Activated naive CD8-positive, alpha-beta T cell treated with anti-CD3 and anti-CD28 coated beads for 36 hours (primary cell): ENCODE measurements around the gene CCNY. TPM values are rescaled to one million over a fixed set of nuclear protein-coding genes. Genes with fewer than 3 reads are reported as not detected.
"Not testable (repeated sequence)": the region's sequence is repeated elsewhere in the genome, so short reads cannot be mapped to it uniquely, and the experiment has no call there.

Experiments used
- DNase-seq: peaks from one replicate; pipeline ENCODE4 v3.0.0; 2021
- H3K27ac Mint-ChIP-seq: one replicate; pipeline ENCODE4 v1.8.0; 2022; ENCODE audit warnings: mild to moderate bottlenecking, moderate library complexity, mixed read lengths
- H3K27me3 Mint-ChIP-seq: one replicate; pipeline ENCODE4 v1.8.0; 2022; ENCODE audit warnings: mild to moderate bottlenecking, mixed read lengths
- H3K36me3 Mint-ChIP-seq: one replicate; pipeline ENCODE4 v1.8.0; 2021; ENCODE audit warnings: mild to moderate bottlenecking, mixed read lengths
- H3K4me1 Mint-ChIP-seq: one replicate; pipeline ENCODE4 v1.8.0; 2021; ENCODE audit warnings: mixed read lengths
- H3K4me3 Mint-ChIP-seq: one replicate; pipeline ENCODE4 v1.8.0; 2022; ENCODE audit warnings: mild to moderate bottlenecking, moderate library complexity, mixed read lengths
- H3K9me3 Mint-ChIP-seq: one replicate; pipeline ENCODE4 v1.8.0; 2022; ENCODE audit warnings: mixed read lengths
- total RNA-seq, 2 experiments: library from RNA; stranded (reverse); gene quantifications; one replicate each; pipeline ENCODE4 v1.2.3, GENCODE V29; 2021

CCNY gene
- total RNA-seq, 2 experiments from 2014 or later, result 52.1 to 55.2 TPM

DNA sequence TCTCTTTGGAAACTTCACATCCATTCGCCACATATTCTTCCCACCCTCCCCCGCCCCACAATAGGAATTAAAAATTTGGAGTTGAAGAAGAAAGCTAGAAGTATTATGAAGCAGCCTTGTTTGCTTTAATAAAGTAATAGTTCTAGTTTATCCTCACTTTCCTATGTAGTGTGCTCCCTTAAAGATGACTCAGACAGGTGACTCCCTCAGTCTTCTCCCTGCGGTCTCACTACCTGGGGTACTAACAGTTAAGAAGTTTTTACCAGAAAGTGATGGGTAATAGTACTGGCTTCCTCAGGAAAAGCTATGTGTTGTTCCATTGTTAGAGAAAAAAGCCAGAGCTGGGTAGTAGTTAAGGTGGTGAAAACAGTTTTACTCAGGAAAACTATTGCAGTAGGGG is 58.6 kb downstream of the CCNY start:
- H3K27me3 Mint-ChIP-seq, result no peaks in the 10 kb centered on the region
- peaks cover 53% of the 10 kb centered on the region for H3K4me1 Mint-ChIP-seq
- no peak for DNase-seq
- no peak overlapping the region for H3K27ac Mint-ChIP-seq
- no peak overlapping the region for H3K4me3 Mint-ChIP-seq
- peaks cover 11% of the 10 kb centered on the region for H3K9me3 Mint-ChIP-seq
- peaks cover 14% of the 10 kb centered on the region for H3K36me3 Mint-ChIP-seq

DNA sequence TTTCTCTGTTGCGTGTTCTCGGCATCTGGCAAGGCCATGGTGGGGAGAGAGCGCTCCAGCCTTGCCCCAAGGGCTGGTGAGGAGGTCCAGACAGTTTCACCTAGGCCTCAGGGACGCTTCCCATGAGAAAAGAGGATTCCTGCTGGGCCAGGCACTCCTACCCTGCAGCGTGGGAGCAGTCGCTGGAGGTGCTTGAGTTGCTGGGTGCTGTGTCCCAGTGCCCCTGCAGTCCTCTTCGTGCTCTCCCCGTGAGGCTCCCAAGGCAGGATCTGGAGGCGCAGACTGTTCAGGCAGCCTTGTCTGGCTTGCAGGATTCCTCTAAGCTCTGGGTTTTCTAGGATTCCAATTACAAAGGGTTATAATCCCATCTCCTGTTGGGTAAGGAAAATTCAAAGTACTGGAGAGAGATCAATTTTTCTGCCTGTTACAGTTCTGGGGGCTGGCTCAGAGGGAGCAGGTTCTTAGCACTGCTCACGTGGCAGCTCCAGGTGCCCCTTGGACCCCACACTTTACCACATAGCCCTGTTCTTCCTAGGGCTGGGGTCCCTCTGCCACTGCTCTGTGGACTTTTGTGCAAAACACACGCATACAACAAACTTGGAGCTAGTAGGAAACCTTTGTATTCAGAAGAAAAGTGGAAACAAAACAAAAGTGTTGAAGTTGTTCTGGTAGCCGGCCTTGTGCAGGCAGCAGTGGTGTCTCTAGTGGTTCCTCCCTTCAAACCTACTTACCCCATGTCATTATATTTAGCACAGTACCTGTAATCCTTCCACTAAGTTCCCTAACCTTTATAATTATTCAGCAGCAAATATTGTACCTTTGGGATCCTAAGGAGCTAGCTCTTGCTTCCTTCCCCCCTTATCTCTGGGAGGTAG is 60.5 kb downstream of the CCNY start:
- peaks cover 47% of the 10 kb centered on the region for H3K4me1 Mint-ChIP-seq
- no peaks in the 10 kb centered on the region for H3K36me3 Mint-ChIP-seq
- no peak overlapping the region for H3K27ac Mint-ChIP-seq
- no peak overlapping the region for H3K4me3 Mint-ChIP-seq
- no peaks in the 10 kb centered on the region for H3K9me3 Mint-ChIP-seq
- no peaks in the 10 kb centered on the region for H3K27me3 Mint-ChIP-seq
- no peak for DNase-seq

DNA sequence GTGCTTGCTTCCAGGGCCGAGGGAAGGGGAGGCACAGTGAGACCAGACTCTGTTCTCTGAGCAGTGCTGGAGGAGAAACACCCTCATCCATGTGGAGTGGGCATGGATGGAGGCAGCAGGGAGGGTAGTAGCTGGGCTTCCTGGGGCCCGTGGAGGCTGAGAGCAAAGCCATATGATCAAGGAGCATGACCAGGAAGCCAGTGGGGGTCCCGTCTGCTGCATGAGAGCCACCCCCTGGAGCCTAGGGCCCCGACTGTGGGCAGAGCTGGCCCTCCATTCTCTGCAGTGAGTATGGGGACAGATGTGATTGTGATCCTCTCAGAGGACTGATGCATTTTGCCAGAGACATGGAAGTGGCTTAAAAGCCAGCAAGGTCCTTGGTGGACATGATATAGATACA is 61.6 kb downstream of the CCNY start:
- no peaks in the 10 kb centered on the region for H3K9me3 Mint-ChIP-seq
- H3K4me1 Mint-ChIP-seq, result peaks cover 41% of the 10 kb centered on the region
- no peaks in the 10 kb centered on the region for H3K36me3 Mint-ChIP-seq
- DNase-seq, result no peak
- no peak overlapping the region for H3K27ac Mint-ChIP-seq
- no peak overlapping the region for H3K4me3 Mint-ChIP-seq
- no peaks in the 10 kb centered on the region for H3K27me3 Mint-ChIP-seq

DNA sequence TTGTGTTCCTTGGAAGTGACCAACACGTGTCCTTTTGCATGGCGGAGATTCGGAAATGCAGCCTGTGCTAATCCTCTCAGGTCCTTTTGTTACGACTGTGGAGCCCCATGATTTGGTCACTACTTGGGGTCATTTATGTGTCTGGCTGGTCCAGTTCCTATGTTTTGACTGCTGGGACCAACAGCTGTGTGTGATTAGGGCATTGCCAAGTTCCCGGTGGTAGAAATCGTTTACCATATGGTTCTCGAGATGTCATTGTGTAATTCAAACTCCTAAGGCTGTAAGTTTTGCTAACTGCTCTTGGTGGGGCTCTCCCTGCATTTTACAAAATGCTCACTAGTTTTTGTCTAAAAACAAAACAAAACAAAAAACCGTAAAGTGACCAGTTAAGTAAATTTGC is 62.0 kb downstream of the CCNY start:
- Mint-ChIP-seq H3K36me3 (no peaks in the 10 kb centered on the region), H3K27ac (no peak overlapping the region), H3K4me1 (peaks cover 39% of the 10 kb centered on the region), H3K4me3 (no peak overlapping the region), H3K27me3 (no peaks in the 10 kb centered on the region), H3K9me3 (no peaks in the 10 kb centered on the region)
- no peak for DNase-seq

DNA sequence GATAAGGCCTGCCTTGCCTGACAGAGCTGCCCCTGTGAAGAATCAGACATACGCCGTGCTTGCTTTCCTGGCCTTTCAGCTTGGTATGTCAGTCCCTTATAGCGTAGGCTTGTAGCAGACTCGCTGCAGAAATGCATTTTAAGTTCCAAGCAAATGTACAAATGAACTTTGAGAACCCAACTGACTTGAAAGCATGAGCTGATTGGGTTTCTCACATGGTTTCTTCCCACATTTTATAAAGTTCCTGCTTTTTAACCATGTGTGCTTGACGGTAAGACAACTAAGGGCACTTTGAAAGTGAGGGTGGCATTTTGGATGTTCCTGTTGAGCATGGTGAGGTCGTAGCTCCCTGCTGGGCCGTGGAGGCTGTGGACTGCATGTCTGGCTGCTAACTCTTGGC is 62.6 kb downstream of the CCNY start:
- no peak for DNase-seq
- no peak overlapping the region for H3K27ac Mint-ChIP-seq
- peaks cover 39% of the 10 kb centered on the region for H3K4me1 Mint-ChIP-seq
- H3K4me3 Mint-ChIP-seq, result no peak overlapping the region
- no peaks in the 10 kb centered on the region for H3K36me3 Mint-ChIP-seq
- no peaks in the 10 kb centered on the region for H3K9me3 Mint-ChIP-seq
- no peaks in the 10 kb centered on the region for H3K27me3 Mint-ChIP-seq

DNA sequence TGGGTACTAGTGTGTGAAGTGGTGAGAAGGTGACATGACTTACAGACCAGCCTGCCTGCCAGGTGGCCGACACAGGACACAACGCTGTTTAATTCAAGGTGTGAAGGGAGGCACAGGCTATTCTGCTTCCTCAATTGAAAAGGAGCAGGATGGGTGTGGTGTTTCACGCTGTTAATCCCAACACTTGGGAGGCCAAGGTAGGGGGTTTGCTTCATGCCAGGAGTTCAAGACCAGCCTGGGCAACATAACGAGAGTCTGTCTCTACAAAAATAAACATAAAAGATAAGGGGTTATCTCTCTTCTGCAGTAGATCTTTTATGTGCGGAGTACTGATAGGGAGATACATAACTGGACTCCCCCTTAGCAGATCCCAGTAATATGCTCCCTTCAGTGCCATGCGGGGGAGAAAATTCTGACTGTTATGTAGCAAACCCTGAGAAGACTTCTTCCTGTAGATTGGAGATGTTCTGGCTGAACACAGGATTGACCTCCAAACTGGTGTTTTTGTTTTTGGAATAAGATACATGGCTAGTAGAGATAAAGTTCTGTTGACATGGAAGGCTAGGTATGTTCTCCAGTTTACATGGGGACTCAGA is 63.2 kb downstream of the CCNY start:
- no peak overlapping the region for H3K4me3 Mint-ChIP-seq
- no peaks in the 10 kb centered on the region for H3K9me3 Mint-ChIP-seq
- no peaks in the 10 kb centered on the region for H3K27me3 Mint-ChIP-seq
- H3K36me3 Mint-ChIP-seq, result no peaks in the 10 kb centered on the region
- no peak overlapping the region for H3K27ac Mint-ChIP-seq
- no peak for DNase-seq
- peaks cover 34% of the 10 kb centered on the region for H3K4me1 Mint-ChIP-seq

DNA sequence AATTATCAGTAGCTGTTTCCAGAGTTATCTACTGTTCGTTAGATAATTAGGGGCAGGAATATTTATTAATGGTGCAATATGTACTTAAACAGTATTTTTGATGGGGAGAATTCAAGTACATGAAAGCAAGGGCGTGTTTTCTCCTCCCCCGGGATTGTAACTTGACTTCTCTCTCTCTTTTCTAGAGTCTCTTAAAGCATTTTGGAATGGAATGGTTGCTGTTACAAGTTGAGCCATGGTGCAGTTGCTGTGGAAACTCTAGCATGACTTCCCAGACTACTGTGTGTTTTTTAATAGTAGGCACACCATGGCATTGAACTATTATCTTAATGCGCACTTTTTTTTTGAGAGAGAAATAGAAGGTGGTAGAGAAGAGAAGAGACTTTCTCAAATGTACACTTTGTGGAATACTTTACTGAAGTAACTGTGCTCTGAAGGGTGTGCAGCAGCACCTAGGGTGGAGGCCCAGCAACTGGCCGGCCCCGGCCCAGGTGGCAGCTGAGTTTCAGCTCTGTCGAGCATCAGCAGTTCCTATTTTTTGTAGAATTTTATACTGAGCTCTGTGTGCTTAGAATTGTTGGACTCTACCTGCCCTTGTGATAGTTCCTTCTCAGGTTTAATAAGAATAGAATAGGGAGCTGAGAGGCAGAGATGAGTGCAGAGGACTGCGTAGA is 64.4 kb downstream of the CCNY start:
- Mint-ChIP-seq H3K9me3 (no peaks in the 10 kb centered on the region), H3K36me3 (no peaks in the 10 kb centered on the region), H3K27me3 (no peaks in the 10 kb centered on the region), H3K4me3 (no peak overlapping the region), H3K4me1 (peaks cover 23% of the 10 kb centered on the region), H3K27ac (no peak overlapping the region)
- DNase-seq, result no peak

DNA sequence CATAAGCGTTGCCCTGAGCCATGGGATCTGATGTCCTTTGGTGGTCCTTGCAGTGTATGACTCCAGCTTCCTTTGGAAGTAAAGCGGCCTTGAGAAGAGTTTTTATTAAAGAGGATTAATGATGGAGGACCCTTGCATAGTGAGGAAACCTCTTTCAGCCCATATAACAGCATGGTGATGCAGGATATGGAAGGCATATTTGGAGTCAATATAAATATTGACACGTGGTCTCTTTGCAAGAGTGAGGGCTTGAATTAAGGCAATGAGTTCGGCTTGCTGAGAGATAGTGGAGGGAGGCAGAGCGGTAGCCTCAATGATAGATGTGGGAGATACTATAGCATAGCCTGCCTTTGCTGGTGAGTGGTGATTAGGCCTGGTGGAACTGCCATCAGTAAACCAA is 67.2 kb downstream of the CCNY start:
- not testable (repeated sequence) for H3K27me3 Mint-ChIP-seq, H3K4me3 Mint-ChIP-seq, H3K36me3 Mint-ChIP-seq, DNase-seq, H3K9me3 Mint-ChIP-seq, H3K27ac Mint-ChIP-seq
- peaks cover 23% of the 10 kb centered on the region for H3K4me1 Mint-ChIP-seq

DNA sequence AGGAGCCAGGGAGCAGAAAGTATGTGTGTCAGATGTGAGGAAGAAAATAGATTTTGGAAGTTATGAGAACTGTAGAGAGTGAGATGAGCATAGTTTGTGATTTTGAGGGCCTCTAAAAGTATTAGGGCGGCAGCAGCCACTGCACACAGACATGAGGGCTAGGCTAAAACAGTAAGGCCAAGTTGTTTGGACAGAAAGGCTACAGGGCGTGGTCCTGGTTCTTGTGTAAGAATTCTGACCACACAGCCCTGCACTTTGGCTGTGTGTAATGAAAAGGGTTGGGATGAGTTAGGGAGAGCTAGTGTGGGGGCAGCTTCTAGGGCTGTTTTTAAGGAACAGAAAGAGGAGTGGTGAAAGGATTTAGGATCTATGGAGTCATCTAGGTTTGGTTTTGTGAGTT is 67.8 kb downstream of the CCNY start:
- DNase-seq, H3K9me3 Mint-ChIP-seq, H3K27me3 Mint-ChIP-seq, H3K36me3 Mint-ChIP-seq, H3K4me3 Mint-ChIP-seq, H3K27ac Mint-ChIP-seq: not testable (repeated sequence)
- H3K4me1 Mint-ChIP-seq, result peaks cover 23% of the 10 kb centered on the region

DNA sequence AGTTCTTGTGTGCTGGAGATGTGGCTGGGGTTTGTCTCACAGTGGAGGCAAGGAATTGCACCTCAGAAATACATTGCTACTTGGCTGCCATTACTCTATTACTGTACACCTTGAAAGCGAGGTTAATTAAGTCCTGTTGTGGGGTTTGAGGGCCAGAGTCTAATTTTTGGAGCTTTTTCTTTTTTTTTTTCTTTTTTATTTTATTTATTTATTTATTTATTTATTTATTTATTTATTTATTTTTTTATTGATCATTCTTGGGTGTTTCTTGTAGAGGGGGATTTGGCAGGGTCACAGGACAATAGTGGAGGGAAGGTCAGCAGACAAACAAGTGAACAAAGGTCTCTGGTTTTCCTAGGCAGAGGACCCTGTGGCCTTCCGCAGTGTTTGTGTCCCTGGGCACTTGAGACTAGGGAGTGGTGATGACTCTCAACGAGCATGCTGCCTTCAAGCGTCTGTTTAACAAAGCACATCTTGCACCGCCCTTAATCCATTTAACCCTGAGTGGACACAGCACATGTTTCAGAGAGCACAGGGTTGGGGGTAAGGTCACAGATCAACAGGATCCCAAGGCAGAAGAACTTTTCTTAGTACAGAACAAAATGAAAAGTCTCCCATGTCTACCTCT is 69.8 kb downstream of the CCNY start:
- peaks cover 33% of the 10 kb centered on the region for H3K4me1 Mint-ChIP-seq
- not testable (repeated sequence) for H3K4me3 Mint-ChIP-seq, DNase-seq, H3K27me3 Mint-ChIP-seq, H3K27ac Mint-ChIP-seq, H3K36me3 Mint-ChIP-seq, H3K9me3 Mint-ChIP-seq

DNA sequence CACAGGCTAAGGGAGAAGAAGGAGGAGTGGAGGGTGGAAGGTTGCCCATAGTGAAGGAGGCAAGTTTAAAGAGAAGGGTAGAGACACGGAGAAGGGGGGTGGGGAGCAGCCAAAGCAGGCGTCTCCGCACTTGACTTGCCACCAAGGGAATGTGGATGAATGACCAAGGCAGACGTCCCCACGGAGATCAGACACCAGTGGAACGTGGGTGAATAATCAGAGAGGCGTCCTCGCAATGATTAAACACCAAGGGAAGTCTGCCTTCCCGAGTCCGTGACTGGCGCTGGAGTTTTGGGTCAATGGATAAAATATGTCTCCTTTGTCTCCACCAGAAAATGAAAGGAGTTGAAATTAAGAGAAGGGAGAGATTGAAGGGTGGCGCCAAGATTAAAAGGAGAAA is 71.4 kb downstream of the CCNY start:
- not testable (repeated sequence) for H3K9me3 Mint-ChIP-seq, H3K36me3 Mint-ChIP-seq, H3K4me3 Mint-ChIP-seq, DNase-seq, H3K27ac Mint-ChIP-seq, H3K27me3 Mint-ChIP-seq
- H3K4me1 Mint-ChIP-seq, result peaks cover 33% of the 10 kb centered on the region

DNA sequence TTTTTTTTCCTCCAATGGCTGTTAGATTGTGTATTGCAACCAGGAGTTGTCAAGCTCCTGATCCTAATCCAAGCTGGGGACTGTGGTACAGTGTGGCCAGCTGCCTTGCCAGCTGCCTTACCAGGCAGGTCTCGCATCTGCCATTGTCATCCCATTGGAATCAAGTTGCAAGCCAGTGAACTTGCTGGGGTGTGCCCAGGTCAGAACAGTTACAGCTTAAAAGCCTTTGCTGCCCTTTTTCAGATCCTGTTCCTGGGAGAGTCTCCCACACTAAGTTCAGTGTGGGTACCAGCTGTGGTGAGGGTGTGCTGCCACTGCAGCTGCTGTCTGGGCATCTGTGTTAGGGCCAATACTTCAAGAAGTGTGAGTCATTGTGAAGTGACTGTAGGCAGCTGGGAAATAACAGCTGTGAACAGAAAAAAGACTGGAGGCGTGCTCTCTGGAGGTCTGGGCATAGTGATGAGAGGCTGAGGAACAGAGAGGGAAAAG is 72.8 kb downstream of the CCNY start:
- Mint-ChIP-seq H3K36me3 (peaks cover 2% of the 10 kb centered on the region), H3K4me1 (peaks cover 36% of the 10 kb centered on the region), H3K4me3 (no peak overlapping the region), H3K27me3 (no peaks in the 10 kb centered on the region), H3K27ac (no peak overlapping the region), H3K9me3 (no peaks in the 10 kb centered on the region)
- no peak for DNase-seq

DNA sequence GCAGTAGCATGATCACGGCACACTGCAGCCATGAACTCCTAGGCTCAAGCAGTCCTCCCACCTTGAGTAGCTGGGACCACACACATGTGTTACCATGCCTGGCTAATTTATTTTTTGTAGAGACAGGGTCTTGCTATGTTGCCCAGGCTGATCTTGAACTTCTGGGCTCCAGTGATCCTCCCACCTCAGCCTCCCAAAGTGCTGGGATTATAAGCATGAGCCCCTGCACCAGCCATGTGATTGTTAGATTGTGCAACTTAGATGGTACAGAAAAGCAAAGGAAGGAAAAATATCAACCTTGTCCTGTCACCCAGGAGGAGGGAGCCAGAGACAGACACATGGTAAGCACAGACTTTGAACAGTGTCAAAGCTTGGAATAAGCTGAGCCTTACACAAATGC is 73.5 kb downstream of the CCNY start:
- no peak overlapping the region for H3K27ac Mint-ChIP-seq
- no peaks in the 10 kb centered on the region for H3K27me3 Mint-ChIP-seq
- H3K9me3 Mint-ChIP-seq, result no peaks in the 10 kb centered on the region
- H3K4me3 Mint-ChIP-seq, result no peak overlapping the region
- peaks cover 43% of the 10 kb centered on the region for H3K4me1 Mint-ChIP-seq
- DNase-seq, result no peak
- peaks cover 2% of the 10 kb centered on the region for H3K36me3 Mint-ChIP-seq

DNA sequence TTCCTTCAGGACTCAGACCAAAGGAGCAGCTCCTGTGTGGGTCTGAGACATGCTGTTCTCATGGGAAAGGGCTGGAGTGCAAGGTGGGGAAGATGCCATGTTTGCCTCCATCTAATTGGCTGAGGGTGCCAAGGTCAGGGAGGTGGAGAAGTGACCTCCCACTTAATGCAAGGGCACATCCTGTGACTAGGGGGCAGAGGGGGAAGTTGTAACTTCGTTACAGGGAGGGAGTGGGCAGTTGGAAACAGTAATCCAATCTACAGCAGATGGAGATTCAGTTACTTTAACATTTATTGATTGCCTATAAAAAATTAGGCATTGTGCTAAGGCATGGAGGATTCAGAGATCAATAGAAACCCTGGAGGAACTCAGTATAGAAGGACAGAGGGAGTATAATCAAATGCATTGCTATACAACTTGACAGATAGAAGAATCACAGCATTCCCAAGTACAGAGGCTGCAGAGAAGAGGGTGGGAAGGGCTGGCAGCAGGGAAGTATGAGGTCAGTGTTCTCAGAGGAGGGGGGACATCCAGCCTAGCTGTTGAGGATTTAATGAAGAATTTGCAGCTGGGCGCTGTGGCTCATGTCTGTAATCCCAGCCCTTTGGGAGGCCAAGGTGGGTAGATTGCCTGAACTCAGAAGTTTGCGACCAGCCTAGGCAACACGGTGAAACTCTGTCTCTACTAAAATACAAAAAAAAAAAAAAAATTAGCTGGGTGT is 75.9 kb downstream of the CCNY start:
- no peaks in the 10 kb centered on the region for H3K27me3 Mint-ChIP-seq
- peaks cover 2% of the 10 kb centered on the region for H3K36me3 Mint-ChIP-seq
- peaks cover 57% of the 10 kb centered on the region for H3K4me1 Mint-ChIP-seq
- no peak overlapping the region for H3K4me3 Mint-ChIP-seq
- H3K9me3 Mint-ChIP-seq, result no peaks in the 10 kb centered on the region
- no peak overlapping the region for H3K27ac Mint-ChIP-seq
- no peak for DNase-seq
